Kidney capillary endothelial cell (primary cell): Measurements from ENCODE around the gene UGT1A3.
"Not testable (repeated sequence)": the region's sequence is repeated elsewhere in the genome, so short reads cannot be mapped to it uniquely, and the experiment has no call there.

Experiments
- DNase-seq: peaks from one replicate; pipeline ENCODE4 v3.0.0-alpha.2; 2018; ENCODE audit warnings: low spot score

The UGT1A3 gene

DNA sequence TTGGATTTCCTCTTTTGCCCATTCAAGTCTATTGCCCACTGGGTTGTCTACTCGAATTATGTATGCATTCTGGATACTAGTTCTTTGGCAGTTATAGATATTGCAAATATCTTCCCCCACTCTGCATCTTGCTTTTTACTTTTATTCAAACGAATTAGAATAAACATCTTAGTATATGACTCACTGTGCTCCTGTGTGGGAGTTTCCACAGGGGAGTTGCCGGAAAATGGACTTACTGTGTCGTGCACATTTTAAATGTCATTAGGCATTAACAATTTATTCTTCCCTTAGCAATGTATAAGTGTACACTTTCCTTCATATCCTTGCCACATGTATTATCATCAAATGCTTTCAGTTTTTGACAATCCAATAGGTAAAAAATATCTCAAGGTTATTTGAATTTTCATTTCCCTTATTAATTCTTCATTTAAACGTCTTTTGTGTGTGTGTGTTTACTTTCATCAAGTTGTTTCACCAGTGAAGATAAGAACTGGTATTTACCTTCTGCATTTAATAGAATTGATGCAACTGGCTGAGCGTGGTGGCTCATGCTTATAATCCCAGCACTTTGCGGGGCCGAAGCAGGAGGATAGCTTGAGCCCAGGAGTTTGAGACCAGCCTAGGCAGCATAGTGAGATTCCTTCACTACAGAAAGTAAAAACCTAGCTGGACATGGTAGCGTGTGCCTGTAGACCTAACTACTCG is 20.8 kb upstream of the UGT1A3 start:
- DNase-seq: no peak

DNA sequence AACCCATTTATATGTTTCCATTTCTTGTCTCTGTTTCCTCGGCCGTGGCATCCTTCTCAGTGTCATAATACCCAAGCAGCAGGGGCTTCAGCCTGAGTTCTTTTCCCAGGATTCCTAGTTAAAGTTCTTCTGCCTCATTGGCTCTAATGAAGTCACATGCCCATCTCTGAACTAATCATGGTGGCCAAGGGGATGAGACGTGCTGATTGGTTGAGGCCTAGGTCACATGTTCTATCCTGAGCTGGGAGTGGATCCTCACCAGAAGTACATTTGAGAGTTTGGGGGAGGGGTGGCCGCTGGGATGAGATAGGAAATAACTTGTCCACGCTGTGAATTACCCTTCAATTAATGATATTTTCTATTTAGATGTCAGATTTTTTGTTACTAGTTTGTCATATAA is 19.9 kb upstream of the UGT1A3 start:
- no peak for DNase-seq

- DNase-seq: peak; percentile 57
Observed at GRCh38 chr2:233711312-233712008, 17.4 kb upstream of the UGT1A3 start.

DNA sequence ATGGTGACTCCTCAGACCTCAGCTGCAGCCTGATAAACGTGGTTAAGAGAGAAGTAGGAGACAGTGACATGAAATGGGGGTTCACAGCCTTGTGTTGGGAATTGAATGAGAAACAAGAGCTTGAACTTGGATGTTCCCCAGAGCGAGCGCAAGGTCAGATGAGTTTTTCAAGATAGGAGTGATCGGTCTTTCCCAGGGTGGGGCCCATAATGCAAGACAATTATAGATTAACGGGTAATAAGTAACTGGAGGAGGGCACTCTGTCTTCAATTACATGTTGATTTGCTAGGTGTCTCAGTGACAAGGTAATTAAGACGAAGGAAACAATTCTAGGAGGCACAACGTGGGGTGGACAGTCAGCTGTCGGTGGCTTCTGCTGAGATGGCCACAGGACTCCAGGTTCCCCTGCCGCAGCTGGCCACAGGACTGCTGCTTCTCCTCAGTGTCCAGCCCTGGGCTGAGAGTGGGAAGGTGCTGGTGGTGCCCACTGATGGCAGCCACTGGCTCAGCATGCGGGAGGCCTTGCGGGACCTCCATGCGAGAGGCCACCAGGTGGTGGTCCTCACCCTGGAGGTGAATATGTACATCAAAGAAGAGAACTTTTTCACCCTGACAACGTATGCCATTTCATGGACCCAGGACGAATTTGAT is 16.1 kb upstream of the UGT1A3 start, which contains the start of gene UGT1A5:
Gene UGT1A5, plus strand, starts transcription at position 297 of the 651 bp plus-strand sequence. Its CDS starts 85 bp downstream, at position 382.
- DNase-seq: no peak

DNA sequence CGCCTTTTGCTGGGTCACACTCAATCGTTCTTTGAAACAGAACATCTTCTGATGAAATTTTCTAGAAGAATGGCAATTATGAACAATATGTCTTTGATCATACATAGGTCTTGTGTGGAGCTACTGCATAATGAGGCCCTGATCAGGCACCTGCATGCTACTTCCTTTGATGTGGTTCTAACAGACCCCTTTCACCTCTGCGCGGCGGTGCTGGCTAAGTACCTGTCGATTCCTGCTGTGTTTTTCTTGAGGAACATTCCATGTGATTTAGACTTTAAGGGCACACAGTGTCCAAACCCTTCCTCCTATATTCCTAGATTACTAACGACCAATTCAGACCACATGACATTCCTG is 15.6 kb upstream of the UGT1A3 start:
- no peak for DNase-seq

- no peak for DNase-seq
Observed at GRCh38 chr2:233714121-233714520, 14.7 kb upstream of the UGT1A3 start.

DNA sequence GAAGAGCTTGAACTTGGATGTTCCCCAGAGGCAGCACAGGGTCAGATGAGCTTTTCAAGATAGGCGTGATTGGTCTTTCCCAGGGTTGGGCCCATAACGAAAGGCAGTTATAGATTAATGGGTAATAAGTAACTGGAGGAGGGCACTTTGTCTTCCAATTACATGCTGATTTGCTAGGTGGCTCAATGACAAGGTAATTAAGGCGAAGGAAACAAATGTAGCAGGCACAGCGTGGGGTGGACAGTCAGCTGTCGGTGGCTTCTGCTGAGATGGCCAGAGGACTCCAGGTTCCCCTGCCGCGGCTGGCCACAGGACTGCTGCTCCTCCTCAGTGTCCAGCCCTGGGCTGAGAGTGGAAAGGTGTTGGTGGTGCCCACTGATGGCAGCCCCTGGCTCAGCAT is 10.3 kb upstream of the UGT1A3 start, which contains the start of gene UGT1A4:
Gene UGT1A4, plus strand, starts transcription at position 185 of the 400 bp plus-strand sequence. Its CDS starts 85 bp downstream, at position 270.
- no peak for DNase-seq

GRCh38 chr2:233736868-233737653 is 8.2 kb downstream of the UGT1A3 start:
- not testable (repeated sequence) for DNase-seq

GRCh38 chr2:233740870-233741269 is 12.0 kb downstream of the UGT1A3 start:
- no peak for DNase-seq

- DNase-seq: no peak
Observed at GRCh38 chr2:233743464-233744259, 14.8 kb downstream of the UGT1A3 start.

DNA sequence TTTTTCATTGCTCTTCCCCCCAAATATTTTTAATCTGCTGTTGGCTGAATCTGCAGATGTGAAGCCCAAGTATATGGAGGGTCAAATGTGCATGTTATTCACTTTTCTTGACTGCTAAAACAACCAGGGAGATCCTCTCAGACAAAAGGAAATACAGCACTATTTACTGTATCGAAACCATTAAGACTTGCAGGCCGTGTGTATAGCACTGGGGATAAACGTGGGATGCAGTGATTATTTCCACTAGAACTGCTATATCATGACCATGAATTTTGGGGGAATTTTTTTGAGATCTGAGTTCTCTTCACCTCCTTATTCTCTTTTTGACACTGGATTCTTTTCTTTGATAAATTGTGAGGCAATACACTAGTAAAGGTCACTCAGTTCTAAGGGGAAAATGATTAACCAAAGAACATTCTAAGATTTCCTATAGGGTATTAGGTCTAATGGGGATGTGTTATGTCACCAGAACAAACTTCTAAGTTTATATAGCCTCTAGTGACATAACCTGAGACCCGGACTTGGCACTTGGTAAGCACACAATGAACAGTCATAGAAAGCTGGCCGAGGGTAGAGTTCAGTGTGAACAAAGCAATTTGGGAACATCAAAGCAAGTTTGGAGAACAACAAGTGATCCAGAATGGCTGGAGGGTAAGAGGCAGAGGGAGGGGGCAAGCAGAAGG is 16.4 kb downstream of the UGT1A3 start:
- no peak for DNase-seq

DNA sequence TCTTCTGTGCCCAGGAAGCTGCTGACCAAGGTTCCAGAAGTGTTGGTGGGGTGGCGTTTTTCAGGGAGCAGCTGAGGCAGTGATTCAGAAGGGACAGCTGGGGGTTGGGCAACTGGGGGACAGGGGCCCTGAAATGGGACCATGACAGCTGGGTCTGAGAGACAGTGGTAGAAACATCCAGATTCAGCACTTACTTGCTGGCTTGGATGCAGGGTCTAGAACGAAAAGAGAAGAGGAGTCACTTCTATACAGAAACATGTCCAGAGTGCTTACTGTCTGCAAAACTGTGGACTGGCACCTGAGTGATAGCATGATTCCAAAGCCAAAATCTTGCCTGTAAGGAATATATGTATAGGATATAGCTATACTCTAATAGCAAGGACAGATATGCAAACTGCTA is 17.0 kb downstream of the UGT1A3 start:
- DNase-seq: not testable (repeated sequence)

- DNase-seq: no peak
Observed at GRCh38 chr2:233746475-233747282, 17.8 kb downstream of the UGT1A3 start.

DNA sequence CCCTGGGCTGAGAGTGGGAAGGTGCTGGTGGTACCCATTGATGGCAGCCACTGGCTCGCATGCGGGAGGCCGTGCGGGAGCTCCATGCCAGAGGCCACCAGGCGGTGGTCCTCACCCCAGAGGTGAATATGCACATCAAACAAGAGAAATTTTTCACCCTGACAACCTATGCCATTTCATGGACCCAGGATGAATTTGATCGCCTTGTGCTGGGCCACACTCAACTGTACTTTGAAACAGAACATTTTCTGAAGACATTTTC is 18.4 kb downstream of the UGT1A3 start:
- DNase-seq: no peak

DNA sequence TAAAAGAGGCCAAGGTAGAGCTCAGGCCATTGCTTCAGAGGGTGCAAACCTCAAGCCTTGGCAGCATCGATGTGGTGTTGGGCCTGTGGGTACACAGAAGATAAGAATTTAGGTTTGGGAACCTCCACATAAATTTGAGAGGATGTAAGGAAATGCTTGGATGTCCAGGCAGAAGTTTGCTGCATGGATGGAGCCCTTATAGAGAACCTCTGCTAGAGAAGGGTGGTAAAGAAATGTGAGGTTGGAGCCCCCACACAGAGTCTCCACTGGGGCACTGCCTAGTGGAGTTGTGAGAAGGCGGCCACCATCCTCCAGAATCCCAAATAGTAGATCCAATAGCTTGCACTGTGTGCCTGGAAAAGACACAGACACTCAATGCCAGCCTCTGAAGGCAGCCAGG is 21.8 kb downstream of the UGT1A3 start:
- DNase-seq: not testable (repeated sequence)

DNA sequence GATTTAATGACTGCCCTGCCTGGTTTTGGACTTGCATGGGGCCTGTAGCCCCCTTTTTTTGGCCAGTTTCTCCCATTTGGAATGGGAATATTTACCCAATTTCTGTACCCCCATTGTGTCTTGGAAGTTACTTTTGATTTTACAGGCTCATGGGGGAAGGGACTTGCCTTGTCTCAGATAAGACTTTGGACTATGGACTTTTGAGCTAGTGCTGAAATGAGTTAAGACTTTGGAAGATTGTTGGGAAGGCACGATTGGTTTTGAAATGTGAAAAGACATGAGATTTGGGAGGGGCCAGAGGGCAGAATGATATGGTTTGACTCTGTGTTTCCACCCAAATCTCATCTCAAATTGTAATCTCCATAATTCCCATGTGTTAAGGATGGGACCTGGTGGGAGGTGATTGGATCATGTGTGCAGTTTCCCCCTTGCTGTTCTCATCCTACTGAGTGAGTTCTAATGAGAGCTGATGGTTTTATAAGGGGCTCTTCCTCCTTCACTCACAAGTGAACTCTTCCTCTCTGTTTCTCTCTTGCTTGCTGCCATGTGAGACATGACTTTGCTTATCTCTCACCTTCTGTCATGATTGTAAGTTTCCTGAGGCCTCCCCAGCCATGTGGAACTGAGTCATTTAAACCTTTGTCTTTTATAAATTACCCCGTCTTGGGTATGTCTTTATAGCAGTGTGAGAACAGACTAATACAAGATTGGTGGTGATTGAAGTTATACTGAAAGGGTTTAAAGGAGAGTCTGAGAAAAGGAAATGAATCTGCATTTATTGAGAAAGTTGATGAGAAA is 22.6 kb downstream of the UGT1A3 start:
- not testable (repeated sequence) for DNase-seq

GRCh38 chr2:233754872-233755611 is 26.2 kb downstream of the UGT1A3 start:
- DNase-seq: no peak

DNA sequence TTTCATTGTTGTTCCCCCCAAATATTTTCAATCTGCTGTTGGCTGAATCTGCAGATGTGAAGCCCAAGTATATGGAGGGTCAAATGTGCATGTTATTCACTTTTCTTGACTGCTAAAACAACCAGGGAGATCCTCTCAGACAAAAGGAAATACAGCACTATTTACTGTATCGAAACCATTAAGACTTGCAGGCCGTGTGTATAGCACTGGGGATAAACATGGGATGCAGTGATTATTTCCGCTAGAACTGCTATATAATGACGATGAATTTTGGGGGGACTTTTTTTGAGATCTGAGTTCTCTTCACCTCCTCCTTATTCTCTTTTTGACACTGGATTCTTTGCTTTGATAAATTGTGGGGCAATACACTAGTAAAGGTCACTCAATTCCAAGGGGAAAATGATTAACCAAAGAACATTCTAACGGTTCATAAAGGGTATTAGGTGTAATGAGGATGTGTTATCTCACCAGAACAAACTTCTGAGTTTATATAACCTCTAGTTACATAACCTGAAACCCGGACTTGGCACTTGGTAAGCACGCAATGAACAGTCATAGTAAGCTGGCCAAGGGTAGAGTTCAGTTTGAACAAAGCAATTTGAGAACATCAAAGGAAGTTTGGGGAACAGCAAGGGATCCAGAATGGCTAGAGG is 27.7 kb downstream of the UGT1A3 start:
- DNase-seq: no peak
